BLaER1 treated with 17β-estradiol and CSF1 and Interleukin-3, amounts not matched to agents 10 nM and 100 nM (cell line): ENCODE measurements around the gene EXOC3L1.

ENCODE experiments used
- H3K27ac ChIP-seq, 11 experiments: shearing (Covaris generic); formaldehyde crosslinking; 2 replicates each; pipeline ENCODE4 v1.8.1; 2022
- H3K27me3 ChIP-seq, 11 experiments: shearing (Covaris generic); formaldehyde crosslinking; 2 replicates each; pipeline ENCODE4 v1.8.1; 2022
- H3K36me3 ChIP-seq, 11 experiments: shearing (Covaris generic); formaldehyde crosslinking; 2 replicates each; pipeline ENCODE4 v1.8.1; 2022
- H3K4me1 ChIP-seq, 10 experiments: shearing (Covaris generic); formaldehyde crosslinking; 2 replicates each; pipeline ENCODE4 v1.8.1; 2022
- H3K4me2 ChIP-seq, 11 experiments: shearing (Covaris generic); formaldehyde crosslinking; 2 replicates each; pipeline ENCODE4 v1.8.1; 2022
- H3K4me3 ChIP-seq, 10 experiments: shearing (Covaris generic); formaldehyde crosslinking; 2 replicates each; pipeline ENCODE4 v1.8.1; 2022
- H3K9ac ChIP-seq, 11 experiments: shearing (Covaris generic); formaldehyde crosslinking; 2 replicates each; pipeline ENCODE4 v1.8.1; 2022
- H3K9me3 ChIP-seq, 11 experiments: shearing (Covaris generic); formaldehyde crosslinking; replicated peaks in 1 of 11; 2 replicates each; pipeline ENCODE4 v1.8.1; 2022
- H4K20me1 ChIP-seq, 11 experiments: shearing (Covaris generic); formaldehyde crosslinking; 2 replicates each; pipeline ENCODE4 v1.8.1; 2022
- Cebpa-rat ChIP-seq, 11 experiments: shearing (Covaris generic); IDR thresholded peaks; 2 replicates each; pipeline ENCODE4 v1.8.1; 2022

Gene EXOC3L1

GRCh38 chr16:67190041-67190440, at the start of gene EXOC3L1:
Gene EXOC3L1 (minus strand): TSS chr16:67190136. CDS start chr16:67189676, 460 bp downstream.
- H3K4me1 ChIP-seq: peaks cover 40 to 58% (median 53%) of the 10 kb centered on the region in 10 experiments
- peaks cover 2 to 16% (median 8%) of the 10 kb centered on the region in 11 experiments for H3K27me3 ChIP-seq
- H3K9me3 ChIP-seq: no peaks in the 10 kb centered on the region
- H3K9ac ChIP-seq: 0 out of 22 replicates have a peak within 1 kb of the TSS, but pooled peaks of 1 of the 11 experiments have one; percentile 24
- H3K27ac ChIP-seq: no peak within 1 kb of the TSS
- no peak within 1 kb of the TSS for H3K4me3 ChIP-seq
- H4K20me1 ChIP-seq: peaks cover 5 to 40% (median 30%) of the 10 kb centered on the region in 11 experiments; a peak in 21 of 22 replicates
- TF ChIP-seq Cebpa-rat (IDR thresholded peaks at IDR 0.05): no peak
- peak within 1 kb of the TSS in 10 of 11 experiments; percentile 9 to 100 (median 68); a peak in 14 of 22 replicates for H3K4me2 ChIP-seq
- H3K36me3 ChIP-seq: peaks cover 11 to 24% (median 21%) of the 10 kb centered on the region in 11 experiments

- Histone ChIP-seq H4K20me1 (peaks cover 0 to 42% (median 13%) of the 10 kb centered on the region in 11 experiments; a peak in 13 of 22 replicates), H3K36me3 (peaks cover 38 to 65% (median 53%) of the 10 kb centered on the region in 11 experiments)
- no peak for TF ChIP-seq Cebpa-rat (IDR thresholded peaks at IDR 0.05)
These were observed 49.0 kb upstream of the EXOC3L1 start for GRCh38 chr16:67238806-67239470.

GRCh38 chr16:67238278-67238575, 48.3 kb upstream of the EXOC3L1 start:
- Histone ChIP-seq H3K27ac (peak overlapping the region in 2 of 11 experiments; percentile 3 to 13; a peak in 1 of 22 replicates), H3K4me2 (no peak overlapping the region), H3K4me1 (peaks cover 35 to 88% (median 70%) of the 10 kb centered on the region in 10 experiments), H3K27me3 (no peaks in the 10 kb centered on the region), H4K20me1 (peaks cover 0 to 36% (median 13%) of the 10 kb centered on the region in 11 experiments; a peak in 11 of 22 replicates), H3K9ac (no peak overlapping the region), H3K9me3 (no peaks in the 10 kb centered on the region), H3K36me3 (peaks cover 44 to 71% (median 58%) of the 10 kb centered on the region in 11 experiments), H3K4me3 (no peak overlapping the region)
- no peak for TF ChIP-seq Cebpa-rat (IDR thresholded peaks at IDR 0.05)

More at GRCh38 chr16:67238806-67239470, 49.0 kb upstream of the EXOC3L1 start:
- Histone ChIP-seq H3K4me1 (peaks cover 42 to 96% (median 77%) of the 10 kb centered on the region in 10 experiments), H3K27ac (peak overlapping the region in 4 of 11 experiments; percentile 11 to 85 (median 26); a peak in 3 of 22 replicates), H3K4me2 (peak overlapping the region in 3 of 11 experiments; percentile 86 to 99 (median 97); a peak in 6 of 22 replicates), H3K4me3 (no peak overlapping the region), H3K9ac (no peak overlapping the region), H3K9me3 (no peaks in the 10 kb centered on the region), H3K27me3 (no peaks in the 10 kb centered on the region)

- no peak for TF ChIP-seq Cebpa-rat (IDR thresholded peaks at IDR 0.05)
- peak overlapping the region in 2 of 11 experiments; percentile 3 to 13; a peak in 2 of 22 replicates for H3K27ac ChIP-seq
- peaks cover 0 to 36% (median 13%) of the 10 kb centered on the region in 11 experiments; a peak in 11 of 22 replicates for H4K20me1 ChIP-seq
- peaks cover 29 to 83% (median 64%) of the 10 kb centered on the region in 10 experiments for H3K4me1 ChIP-seq
- peak overlapping the region in 2 of 11 experiments; percentile 20 to 29; a peak in 1 of 22 replicates for H3K4me2 ChIP-seq
- H3K27me3 ChIP-seq: no peaks in the 10 kb centered on the region
- H3K9ac ChIP-seq: no peak overlapping the region; a peak in 1 of 22 replicates
- no peaks in the 10 kb centered on the region for H3K9me3 ChIP-seq
- H3K4me3 ChIP-seq: no peak overlapping the region
- peaks cover 45 to 77% (median 64%) of the 10 kb centered on the region in 11 experiments for H3K36me3 ChIP-seq
These were observed 47.7 kb upstream of the EXOC3L1 start for GRCh38 chr16:67237396-67238277.

GRCh38 chr16:67236563-67237395, 46.8 kb upstream of the EXOC3L1 start:
- H3K36me3 ChIP-seq: peaks cover 52 to 85% (median 72%) of the 10 kb centered on the region in 11 experiments
- H3K4me3 ChIP-seq: peak overlapping the region; percentile 31 to 66 (median 54); a peak in 19 of 20 replicates
- H3K9me3 ChIP-seq: no peaks in the 10 kb centered on the region
- TF ChIP-seq Cebpa-rat (IDR thresholded peaks at IDR 0.05): no peak
- peak overlapping the region; percentile 61 to 81 (median 76); a peak in 21 of 22 replicates for H3K9ac ChIP-seq
- peaks cover 21 to 74% (median 55%) of the 10 kb centered on the region in 10 experiments for H3K4me1 ChIP-seq
- H3K4me2 ChIP-seq: peak overlapping the region; percentile 54 to 86 (median 79)
- peak overlapping the region; percentile 46 to 88 (median 78); a peak in 21 of 22 replicates for H3K27ac ChIP-seq
- H4K20me1 ChIP-seq: peaks cover 0 to 38% (median 14%) of the 10 kb centered on the region in 11 experiments; a peak in 11 of 22 replicates
- no peaks in the 10 kb centered on the region for H3K27me3 ChIP-seq

GRCh38 chr16:67235816-67236562, 46.1 kb upstream of the EXOC3L1 start:
- H3K9ac ChIP-seq: peak overlapping the region; percentile 61 to 81 (median 76); a peak in 21 of 22 replicates
- no peak for TF ChIP-seq Cebpa-rat (IDR thresholded peaks at IDR 0.05)
- H3K27ac ChIP-seq: peak overlapping the region; percentile 46 to 88 (median 78); a peak in 21 of 22 replicates
- H3K4me3 ChIP-seq: peak overlapping the region; percentile 31 to 66 (median 54); a peak in 19 of 20 replicates
- H3K9me3 ChIP-seq: no peaks in the 10 kb centered on the region
- peak overlapping the region; percentile 54 to 86 (median 79) for H3K4me2 ChIP-seq
- H4K20me1 ChIP-seq: peaks cover 0 to 46% (median 18%) of the 10 kb centered on the region in 11 experiments; a peak in 11 of 22 replicates
- no peaks in the 10 kb centered on the region for H3K27me3 ChIP-seq
- peaks cover 60 to 93% (median 78%) of the 10 kb centered on the region in 11 experiments for H3K36me3 ChIP-seq
- H3K4me1 ChIP-seq: peaks cover 14 to 66% (median 47%) of the 10 kb centered on the region in 10 experiments

- no peak for TF ChIP-seq Cebpa-rat (IDR thresholded peaks at IDR 0.05)
- Histone ChIP-seq H3K4me3 (no peak overlapping the region), H3K4me2 (0 out of 22 replicates have a peak overlapping the region, but pooled peaks of 1 of the 11 experiments have one; percentile 83), H3K4me1 (peaks cover 14 to 48% (median 31%) of the 10 kb centered on the region in 10 experiments), H3K9ac (peak overlapping the region in 3 of 11 experiments; percentile 9 to 80 (median 33); a peak in 2 of 22 replicates), H4K20me1 (peaks cover 0 to 51% (median 33%) of the 10 kb centered on the region in 11 experiments; a peak in 15 of 22 replicates), H3K9me3 (no peaks in the 10 kb centered on the region), H3K36me3 (peaks cover 77 to 95% (median 90%) of the 10 kb centered on the region in 11 experiments), H3K27me3 (no peaks in the 10 kb centered on the region), H3K27ac (no peak overlapping the region)
These were observed 44.3 kb upstream of the EXOC3L1 start for GRCh38 chr16:67234180-67234597.
